Colonic mucosa (tissue), 4 donors: ENCODE data around the gene DGKZ. TPM values are rescaled to one million over a fixed set of nuclear protein-coding genes. Genes with fewer than 3 reads are reported as not detected.

Source experiments
- DNase-seq: peaks from one replicate; pipeline ENCODE4 v3.0.0-alpha.2; 2020
- H3K27ac ChIP-seq: fragments of 200-600 bp; one replicate; pipeline ENCODE4 v1.8.0; 2021
- H3K27me3 ChIP-seq: fragments of 200-600 bp; one replicate; pipeline ENCODE4 v1.8.0; 2021
- H3K36me3 ChIP-seq: fragments of 200-600 bp; one replicate; pipeline ENCODE4 v1.8.0; 2021
- H3K4me1 ChIP-seq: fragments of 200-600 bp; one replicate; pipeline ENCODE4 v1.8.0; 2021; ENCODE audit warnings: mild to moderate bottlenecking
- H3K4me3 ChIP-seq: fragments of 200-600 bp; one replicate; pipeline ENCODE4 v1.8.0; 2021
- H3K9ac ChIP-seq, 2 donors: one replicate each; pipeline ENCODE4 v1.7.0; 2013; ENCODE audit warnings: control low read depth in 2 of 2, low read depth in 2 of 2, low read length in 2 of 2
- H3K9me3 ChIP-seq: fragments of 200-600 bp; one replicate; pipeline ENCODE4 v1.8.0; 2021
- CTCF ChIP-seq: fragments of 200-600 bp; IDR thresholded peaks from one replicate; pipeline ENCODE4 v1.8.0; 2022; ENCODE audit warnings: antibody characterized with exemption, mild to moderate bottlenecking
- intact Hi-C: fragments of 100-400 bp; cut with DNase I; formaldehyde crosslinking; loops from one replicate; pipeline ENCODE4 v1.14.1; 2022
- total RNA-seq, 2 donors: library from RNA; stranded (reverse); fragmentation: NEBNext Ultra II Directional in 1 of 2; extraction: Animal tissue kit (Norgen Biotek cat#: 25700) in 1 of 2; gene quantifications; one replicate each; pipeline ENCODE4 v1.2.1, GENCODE V29; 2021
- donor health status: healthy.
- donor health status: DM: no; HTN: no; CAD: no.
- donor health status: DM: no; HTN: no; CAD: no.

Gene DGKZ
- total RNA-seq, 2 donors from 2014 or later = 42.7 to 83.8 TPM

- DNase-seq = no peak
- Histone ChIP-seq H3K9me3 (no peaks in the 10 kb centered on the region), H3K36me3 (peaks cover 4% of the 10 kb centered on the region), H3K9ac (no peak overlapping the region), H3K27me3 (no peaks in the 10 kb centered on the region), H3K4me3 (no peak overlapping the region), H3K4me1 (no peaks in the 10 kb centered on the region), H3K27ac (no peak overlapping the region)
- intact Hi-C loops = no loop called here
- no peak for TF ChIP-seq CTCF
These were observed 73.2 kb downstream of the DGKZ start for GRCh38 chr11:46420513-46420912.

GRCh38 chr11:46421257-46421880 is 74.1 kb downstream of the DGKZ start:
- TF ChIP-seq CTCF = no peak
- no peak for DNase-seq

GRCh38 chr11:46422588-46422987 is 75.3 kb downstream of the DGKZ start:
- intact Hi-C loops = no loop called here
- no peaks in the 10 kb centered on the region for H3K4me1 ChIP-seq
- DNase-seq = no peak
- no peaks in the 10 kb centered on the region for H3K27me3 ChIP-seq
- TF ChIP-seq CTCF = no peak
- no peak overlapping the region for H3K27ac ChIP-seq
- H3K4me3 ChIP-seq = no peak overlapping the region
- no peaks in the 10 kb centered on the region for H3K9me3 ChIP-seq
- peaks cover 3% of the 10 kb centered on the region for H3K36me3 ChIP-seq
- H3K9ac ChIP-seq = no peak overlapping the region

More at GRCh38 chr11:46421257-46421880, 74.1 kb downstream of the DGKZ start:
- peaks cover 4% of the 10 kb centered on the region for H3K36me3 ChIP-seq
- H3K27ac ChIP-seq = no peak overlapping the region
- H3K27me3 ChIP-seq = no peaks in the 10 kb centered on the region
- no peaks in the 10 kb centered on the region for H3K4me1 ChIP-seq
- intact Hi-C loops = no loop called here
- no peak overlapping the region for H3K4me3 ChIP-seq
- H3K9me3 ChIP-seq = no peaks in the 10 kb centered on the region
- H3K9ac ChIP-seq = no peak overlapping the region

GRCh38 chr11:46426233-46426991 is 79.1 kb downstream of the DGKZ start:
- no peaks in the 10 kb centered on the region for H3K9me3 ChIP-seq
- H3K9ac ChIP-seq = no peak overlapping the region
- DNase-seq = no peak
- no peak for TF ChIP-seq CTCF
- H3K27me3 ChIP-seq = no peaks in the 10 kb centered on the region
- no peak overlapping the region for H3K27ac ChIP-seq
- no peaks in the 10 kb centered on the region for H3K4me1 ChIP-seq
- H3K4me3 ChIP-seq = no peak overlapping the region
- intact Hi-C loops = no loop called here
- no peaks in the 10 kb centered on the region for H3K36me3 ChIP-seq

- no peaks in the 10 kb centered on the region for H3K4me1 ChIP-seq
- no peaks in the 10 kb centered on the region for H3K27me3 ChIP-seq
- H3K9me3 ChIP-seq = no peaks in the 10 kb centered on the region
- DNase-seq = no peak
- no peak for TF ChIP-seq CTCF
- no peak overlapping the region for H3K9ac ChIP-seq
- H3K27ac ChIP-seq = no peak overlapping the region
- no peak overlapping the region for H3K4me3 ChIP-seq
- no peaks in the 10 kb centered on the region for H3K36me3 ChIP-seq
- intact Hi-C loops = no loop called here
These were observed 80.1 kb downstream of the DGKZ start for GRCh38 chr11:46427364-46427763.
